Hematopoietic multipotent progenitor cell treated with erythropoietin and hydrocortisone succinate and interleukin-3 and kit ligand, for 6 days (in vitro differentiated cells): ENCODE results near the gene TMBIM6.
A peak's percentile ranks its signal among the peaks of the same experiment; 100 is the strongest.
"Not testable (repeated sequence)": the region's sequence is repeated elsewhere in the genome, so short reads cannot be mapped to it uniquely, and the experiment has no call there.

ENCODE experiments used
- DNase-seq: peaks from one replicate; pipeline ENCODE4 v3.0.0-alpha.2; 2015

Gene TMBIM6

GRCh38 chr12:49730568-49731101 is 10.7 kb upstream of the TMBIM6 start:
- DNase-seq, result peak; percentile 16

- no peak for DNase-seq
Observed at GRCh38 chr12:49733219-49734017, 7.9 kb upstream of the TMBIM6 start.

- not testable (repeated sequence) for DNase-seq
Observed at GRCh38 chr12:49734900-49735299, 6.5 kb upstream of the TMBIM6 start.

- DNase-seq, result not testable (repeated sequence)
Observed at GRCh38 chr12:49738721-49739120, 2.6 kb upstream of the TMBIM6 start.

GRCh38 chr12:49740277-49740676 is 1.1 kb upstream of the TMBIM6 start:
- DNase-seq, result not testable (repeated sequence)

- DNase-seq, result peak; percentile 95
Observed at GRCh38 chr12:49741882-49742620, 694 bp downstream of the TMBIM6 start.

GRCh38 chr12:49744363-49744885 is 3.1 kb downstream of the TMBIM6 start:
- no peak for DNase-seq

GRCh38 chr12:49748306-49748705 is 6.9 kb downstream of the TMBIM6 start:
- no peak for DNase-seq

GRCh38 chr12:49748800-49749199 is 7.4 kb downstream of the TMBIM6 start:
- no peak for DNase-seq

- peak; percentile 53 for DNase-seq
Observed at GRCh38 chr12:49750027-49750995, 9.0 kb downstream of the TMBIM6 start.

- no peak for DNase-seq
Observed at GRCh38 chr12:49750996-49751393, 9.6 kb downstream of the TMBIM6 start.

- DNase-seq, result peak; percentile 23
Observed at GRCh38 chr12:49761677-49762467, 20.5 kb downstream of the TMBIM6 start.

- no peak for DNase-seq
Observed at GRCh38 chr12:49762468-49762847, 21.1 kb downstream of the TMBIM6 start.

GRCh38 chr12:49763006-49763591 is 21.7 kb downstream of the TMBIM6 start:
- peak; percentile 88 for DNase-seq

GRCh38 chr12:49764126-49764525 is 22.8 kb downstream of the TMBIM6 start:
- no peak for DNase-seq

GRCh38 chr12:49766115-49766455 is 24.7 kb downstream of the TMBIM6 start:
- DNase-seq, result no peak

GRCh38 chr12:49767333-49767732 is 26.0 kb downstream of the TMBIM6 start:
- DNase-seq, result no peak

- not testable (repeated sequence) for DNase-seq
Observed at GRCh38 chr12:49773102-49773501, 31.7 kb downstream of the TMBIM6 start.

- peak; percentile 88 for DNase-seq
Observed at GRCh38 chr12:49776413-49776812, 35.1 kb downstream of the TMBIM6 start.

- DNase-seq, result no peak
Observed at GRCh38 chr12:49776858-49777257, 35.5 kb downstream of the TMBIM6 start.

GRCh38 chr12:49777341-49777740 is 36.0 kb downstream of the TMBIM6 start:
- no peak for DNase-seq
